ENCODE results near the gene CCDC157. TPM values are rescaled to one million over a fixed set of nuclear protein-coding genes. Genes with fewer than 3 reads are reported as not detected.

Gene CCDC157
- total RNA-seq, 1 experiment from 2014 or later = 1.1 TPM

- Mint-ChIP-seq H3K4me1 (ENCODE audit: insufficient read depth, unreplicated experiment) (no peaks in the 10 kb centered on the region), H3K4me3 (ENCODE audit: unreplicated experiment) (no peak overlapping the region), H3K27me3 (ENCODE audit: insufficient read depth, unreplicated experiment) (no peaks in the 10 kb centered on the region), H3K36me3 (ENCODE audit: insufficient read depth, unreplicated experiment) (peaks cover 86% of the 10 kb centered on the region), H3K9me3 (ENCODE audit: unreplicated experiment) (no peaks in the 10 kb centered on the region), H3K27ac (ENCODE audit: low read depth, unreplicated experiment) (no peak overlapping the region)
- BruUV-seq (replicated peaks) = no TSS peak
- intact Hi-C loops (cut with micrococcal nuclease) = no loop called here
- DNase-seq (ENCODE audit: unreplicated experiment) = no peak
- ChIA-PET CTCF (interaction anchor here (0.6 to 1.1 kb wide), 3 partner anchors 11 to 255 kb away, joined by 3 to 4 read pairs (median 3); no protein-coding TSS in a partner anchor), POLR2A (interaction anchor here (0.6 to 1.0 kb wide), 2 partner anchors 10 to 14 kb away, joined by 3 to 4 read pairs; no protein-coding TSS in a partner anchor)
- TF ChIP-seq, protein P1, sequence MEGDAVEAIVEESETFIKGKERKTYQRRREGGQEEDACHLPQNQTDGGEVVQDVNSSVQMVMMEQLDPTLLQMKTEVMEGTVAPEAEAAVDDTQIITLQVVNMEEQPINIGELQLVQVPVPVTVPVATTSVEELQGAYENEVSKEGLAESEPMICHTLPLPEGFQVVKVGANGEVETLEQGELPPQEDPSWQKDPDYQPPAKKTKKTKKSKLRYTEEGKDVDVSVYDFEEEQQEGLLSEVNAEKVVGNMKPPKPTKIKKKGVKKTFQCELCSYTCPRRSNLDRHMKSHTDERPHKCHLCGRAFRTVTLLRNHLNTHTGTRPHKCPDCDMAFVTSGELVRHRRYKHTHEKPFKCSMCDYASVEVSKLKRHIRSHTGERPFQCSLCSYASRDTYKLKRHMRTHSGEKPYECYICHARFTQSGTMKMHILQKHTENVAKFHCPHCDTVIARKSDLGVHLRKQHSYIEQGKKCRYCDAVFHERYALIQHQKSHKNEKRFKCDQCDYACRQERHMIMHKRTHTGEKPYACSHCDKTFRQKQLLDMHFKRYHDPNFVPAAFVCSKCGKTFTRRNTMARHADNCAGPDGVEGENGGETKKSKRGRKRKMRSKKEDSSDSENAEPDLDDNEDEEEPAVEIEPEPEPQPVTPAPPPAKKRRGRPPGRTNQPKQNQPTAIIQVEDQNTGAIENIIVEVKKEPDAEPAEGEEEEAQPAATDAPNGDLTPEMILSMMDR (IDR thresholded peaks at IDR 0.05; ENCODE audit: unreplicated experiment) = no peak
Measured at GRCh38 chr22:30344447-30345200, 12.2 kb upstream of the CCDC157 start.

DNA sequence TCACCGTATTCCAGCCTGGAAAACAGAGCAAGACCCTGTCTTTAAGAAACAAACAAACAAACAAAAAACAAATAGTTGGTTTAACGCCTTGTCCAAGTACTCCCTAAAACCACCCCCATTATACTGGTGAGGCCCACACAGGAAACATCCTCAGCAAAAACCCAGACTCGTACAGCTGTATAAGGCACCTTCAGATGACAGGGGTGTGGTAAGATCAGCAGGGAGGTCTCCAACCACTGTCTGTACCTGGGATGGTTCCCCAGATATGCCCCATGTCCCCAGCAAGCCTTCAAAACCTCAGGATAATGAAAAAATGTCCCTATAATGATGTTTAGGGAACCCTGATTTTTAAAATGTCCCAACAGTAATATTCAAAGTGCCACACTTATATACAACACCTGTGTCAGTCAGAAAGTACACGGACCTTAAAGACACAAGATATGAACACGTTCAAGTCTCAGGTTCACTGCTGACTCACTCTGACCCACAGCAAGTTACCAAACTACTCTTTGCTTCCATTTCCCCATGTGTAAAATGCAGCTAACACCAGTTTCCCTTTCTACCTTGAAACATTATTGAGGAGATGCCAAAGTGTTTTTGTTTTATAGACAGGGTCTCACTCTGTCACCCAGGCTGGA is 9.4 kb upstream of the CCDC157 start:
- Mint-ChIP-seq H3K9me3 (ENCODE audit: unreplicated experiment) (no peaks in the 10 kb centered on the region), H3K4me3 (ENCODE audit: unreplicated experiment) (no peak overlapping the region), H3K4me1 (ENCODE audit: insufficient read depth, unreplicated experiment) (no peaks in the 10 kb centered on the region), H3K36me3 (ENCODE audit: insufficient read depth, unreplicated experiment) (peaks cover 93% of the 10 kb centered on the region), H3K27me3 (ENCODE audit: insufficient read depth, unreplicated experiment) (no peaks in the 10 kb centered on the region), H3K27ac (ENCODE audit: low read depth, unreplicated experiment) (no peak overlapping the region)
- CTCF ChIA-PET = interaction anchor here (1.3 kb wide), 1 partner anchor 15 kb away, joined by 4 read pairs; no protein-coding TSS in a partner anchor
- TF ChIP-seq, protein P1 (IDR thresholded peaks at IDR 0.05; ENCODE audit: unreplicated experiment) = no peak
- intact Hi-C loops (cut with micrococcal nuclease) = no loop called here
- no TSS peak for BruUV-seq (replicated peaks)
- POLR2A ChIA-PET = interaction anchor here (1.0 to 1.4 kb wide), 3 partner anchors 12 to 21 kb away, joined by 3 to 4 read pairs (median 3); partner anchors contain the start of gene TBC1D10A
- DNase-seq (ENCODE audit: unreplicated experiment) = no peak

DNA sequence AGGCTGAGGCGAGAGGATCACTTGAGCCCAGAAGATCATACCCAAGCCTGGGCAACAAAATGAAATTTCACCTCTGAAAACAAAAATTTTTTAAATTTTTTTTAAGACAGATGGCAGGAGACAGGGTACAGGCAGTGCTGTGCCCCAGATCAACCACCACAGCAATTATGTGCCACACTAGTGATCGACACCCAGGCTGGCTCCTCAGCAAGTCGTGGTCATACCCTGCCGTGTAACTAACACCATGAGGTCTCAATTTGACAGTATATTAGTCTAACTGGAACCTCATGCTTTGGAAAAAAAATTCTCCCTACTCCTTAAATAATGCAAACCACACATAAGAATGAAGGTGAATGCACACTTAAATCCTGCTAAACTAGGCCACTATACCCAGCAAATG is 8.4 kb upstream of the CCDC157 start:
- intact Hi-C loops (cut with micrococcal nuclease) = no loop called here
- no peak overlapping the region for H3K4me3 Mint-ChIP-seq (ENCODE audit: unreplicated experiment)
- H3K9me3 Mint-ChIP-seq (ENCODE audit: unreplicated experiment) = no peaks in the 10 kb centered on the region
- BruUV-seq (replicated peaks) = no TSS peak
- ChIA-PET POLR2A (no interaction called here), CTCF (interaction anchor here (1.0 to 1.3 kb wide), 2 partner anchors 16 to 61 kb away, joined by 4 to 5 read pairs; no protein-coding TSS in a partner anchor)
- no peaks in the 10 kb centered on the region for H3K27me3 Mint-ChIP-seq (ENCODE audit: insufficient read depth, unreplicated experiment)
- DNase-seq (ENCODE audit: unreplicated experiment) = no peak
- H3K27ac Mint-ChIP-seq (ENCODE audit: low read depth, unreplicated experiment) = peak overlapping the region; percentile 27
- TF ChIP-seq, protein P1 (IDR thresholded peaks at IDR 0.05; ENCODE audit: unreplicated experiment) = no peak
- H3K4me1 Mint-ChIP-seq (ENCODE audit: insufficient read depth, unreplicated experiment) = peaks cover under 1% of the 10 kb centered on the region
- H3K36me3 Mint-ChIP-seq (ENCODE audit: insufficient read depth, unreplicated experiment) = peaks cover 91% of the 10 kb centered on the region

- no peaks in the 10 kb centered on the region for H3K27me3 Mint-ChIP-seq (ENCODE audit: insufficient read depth, unreplicated experiment)
- H3K36me3 Mint-ChIP-seq (ENCODE audit: insufficient read depth, unreplicated experiment) = peaks cover 90% of the 10 kb centered on the region
- ChIA-PET CTCF (interaction anchor here (0.6 to 1.0 kb wide), 3 partner anchors 41 to 571 kb away, joined by 4 to 7 read pairs (median 5); no protein-coding TSS in a partner anchor), POLR2A (interaction anchor here (3.6 kb wide), 1 partner anchor 21 kb away, joined by 16 read pairs; the partner anchor contains the start of gene TBC1D10A)
- intact Hi-C loops (cut with micrococcal nuclease) = no loop called here
- TF ChIP-seq, protein P1 (IDR thresholded peaks at IDR 0.05; ENCODE audit: unreplicated experiment) = no peak
- no TSS peak for BruUV-seq (replicated peaks)
- no peaks in the 10 kb centered on the region for H3K9me3 Mint-ChIP-seq (ENCODE audit: unreplicated experiment)
- peak overlapping the region; percentile 27 for H3K27ac Mint-ChIP-seq (ENCODE audit: low read depth, unreplicated experiment)
- peaks cover 4% of the 10 kb centered on the region for H3K4me1 Mint-ChIP-seq (ENCODE audit: insufficient read depth, unreplicated experiment)
- H3K4me3 Mint-ChIP-seq (ENCODE audit: unreplicated experiment) = no peak overlapping the region
- no peak for DNase-seq (ENCODE audit: unreplicated experiment)
Measured at GRCh38 chr22:30348809-30349208, 8.0 kb upstream of the CCDC157 start.
